Spleen (tissue), 11 donors: ENCODE data around the gene ENGASE. TPM values are rescaled to one million over a fixed set of nuclear protein-coding genes. Genes with fewer than 3 reads are reported as not detected.

ENCODE experiments used
- DNase-seq: peaks from one replicate; pipeline ENCODE4 v3.0.0-alpha.2; 2020
- H3K27ac ChIP-seq, 8 donors: fragments of 200-600 bp; sonication (generic) in 7 of 8; 1 replicate in 4 of 8; 2 replicates in 4 of 8; pipeline versions ENCODE4 v1.5.0 to v1.8.0; 2016 to 2021; ENCODE audit warnings: inconsistent platforms in 4 of 8, mild to moderate bottlenecking in 4 of 8, moderate library complexity in 1 of 8
- H3K27me3 ChIP-seq, 7 donors: fragments of 200-600 bp; sonication (generic) in 6 of 7; replicated peaks in 1 of 7; 1 replicate in 4 of 7; 2 replicates in 3 of 7; pipeline versions ENCODE4 v1.5.0 to v1.8.0; 2016 to 2021; ENCODE audit warnings: inconsistent platforms in 3 of 7, mild to moderate bottlenecking in 1 of 7
- H3K36me3 ChIP-seq, 6 donors: fragments of 200-600 bp; sonication (generic) in 5 of 6; 1 replicate in 4 of 6; 2 replicates in 2 of 6; pipeline versions ENCODE4 v1.5.0 to v1.8.0; 2016 to 2021; ENCODE audit warnings: inconsistent platforms in 2 of 6
- H3K4me1 ChIP-seq, 6 donors: fragments of 200-600 bp; sonication (generic) in 5 of 6; 1 replicate in 3 of 6; 2 replicates in 3 of 6; pipeline versions ENCODE4 v1.5.0 to v1.8.0; 2016 to 2021; ENCODE audit warnings: inconsistent platforms in 3 of 6
- H3K4me3 ChIP-seq, 8 donors: fragments of 200-600 bp; sonication (generic) in 7 of 8; 1 replicate in 4 of 8; 2 replicates in 4 of 8; pipeline versions ENCODE4 v1.5.0 to v1.8.0; 2016 to 2021; ENCODE audit warnings: inconsistent platforms in 4 of 8, mild to moderate bottlenecking in 4 of 8, moderate library complexity in 2 of 8
- H3K9me3 ChIP-seq, 8 donors: fragments of 200-600 bp; sonication (generic) in 7 of 8; 1 replicate in 4 of 8; 2 replicates in 4 of 8; pipeline versions ENCODE4 v1.5.0 to v1.8.0; 2016 to 2021; ENCODE audit warnings: inconsistent platforms in 4 of 8
- POLR2A ChIP-seq, 3 donors: fragments of 450-650 bp; IDR thresholded peaks; one replicate each; pipeline ENCODE4 v1.5.1; 2017; ENCODE audit warnings: antibody characterized with exemption in 3 of 3, mild to moderate bottlenecking in 1 of 3
- POLR2AphosphoS5 ChIP-seq, 3 donors: sonication (generic); formaldehyde crosslinking; IDR thresholded peaks; one replicate each; pipeline ENCODE4 v1.5.1; 2017; ENCODE audit warnings: antibody characterized with exemption in 3 of 3
- WGBS, 5 donors: extraction: QIAGEN DNeasy Blood & Tissue Kit in 3 of 5; methylation state at CpG; one replicate each; pipeline versions ENCODE4 v1.1.5 to v1.1.7; 2013 to 2018; 5-methylcytosine and 5-hydroxymethylcytosine counted together
- intact Hi-C: fragments of 100-400 bp; cut with DNase I; formaldehyde crosslinking; loops from one replicate; pipeline ENCODE4 v1.15.0; 2023; ENCODE audit warnings: low total_unique reads
- polyA plus RNA-seq, 3 donors: library from polyadenylated mRNA; stranded (reverse); fragments of 200-250 nt; gene quantifications; one replicate each; pipeline ENCODE4 v1.2.1, GENCODE V29; 2013
- total RNA-seq, 7 donors: library from RNA; depleted of rRNA in 3 of 7; stranded (reverse); fragments of >200 nt in 3 of 7; fragmentation: NEBNext Ultra II Directional in 4 of 7; extraction: Animal tissue kit (Norgen Biotek cat#: 25700) in 4 of 7; gene quantifications; one replicate each; pipeline versions ENCODE4 v1.1.0 to v1.2.1, GENCODE V29; 2016 to 2021
- TF ChIP-seq, protein P1 (sequence below), 11 experiments: fragments of 200-600 bp in 7 of 11; fragments of 450-650 bp in 4 of 11; sonication (generic) in 4 of 11; IDR thresholded peaks in 8 of 11; conservative IDR thresholded peaks in 3 of 11; 1 replicate in 7 of 11; 2 replicates in 4 of 11; pipeline versions ENCODE4 v1.4.0 to v1.8.0; 2016 to 2021; ENCODE audit warnings: antibody characterized with exemption in 11 of 11, inconsistent platforms in 4 of 11, mild to moderate bottlenecking in 1 of 11
- donor health status: healthy with polysubstance abuse.
- donor health status: DM: no; HTN: no; CAD: no; lungs with moderate emphysema.
- donor health status: DM: no; HTN: no; CAD: no.
- donor health status: Bipolar disorder and iron deficiency.
- donor health status: healthy.
- donor health status: DM: no; HTN: no; CAD: no.
- donor health status: DM: yes; HTN: yes; CAD: no.

The ENGASE gene
- total and polyA plus RNA-seq, 10 donors: 25.0 to 148 (median 93.2) TPM

DNA sequence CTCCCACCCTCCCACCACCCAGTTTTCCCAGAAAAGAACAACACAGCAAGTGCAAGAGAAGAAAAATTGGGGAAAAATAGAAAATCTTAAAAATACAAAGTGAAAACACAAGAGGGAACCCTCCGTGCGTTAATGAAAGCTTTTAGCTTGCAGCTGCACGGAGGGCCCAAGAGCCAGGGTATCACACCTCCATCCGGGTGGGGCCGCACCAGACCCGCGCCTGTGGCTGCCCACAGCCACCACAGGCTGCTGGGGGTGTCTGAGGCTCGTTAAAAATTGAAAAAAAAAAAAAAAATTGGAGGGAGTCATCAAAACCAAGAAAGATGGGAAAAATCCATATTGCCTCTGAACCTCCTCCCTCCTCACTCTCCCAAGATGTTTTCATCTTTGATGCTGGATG lies 18.6 kb downstream of the ENGASE start:
- Histone ChIP-seq H3K36me3 (peaks cover 0 to 10% (median 0%) of the 10 kb centered on the region in 6 donors), H3K27ac (no peak overlapping the region), H3K4me3 (no peak overlapping the region), H3K27me3 (peaks cover 0 to 81% (median 50%) of the 10 kb centered on the region in 7 donors), H3K9me3 (no peaks in the 10 kb centered on the region), H3K4me1 (peaks cover 0 to 37% (median 7%) of the 10 kb centered on the region in 6 donors)
- TF ChIP-seq POLR2A (IDR thresholded peaks at IDR 0.05): no peak
- no peak for TF ChIP-seq POLR2AphosphoS5 (IDR thresholded peaks at IDR 0.05)
- TF ChIP-seq, protein P1, sequence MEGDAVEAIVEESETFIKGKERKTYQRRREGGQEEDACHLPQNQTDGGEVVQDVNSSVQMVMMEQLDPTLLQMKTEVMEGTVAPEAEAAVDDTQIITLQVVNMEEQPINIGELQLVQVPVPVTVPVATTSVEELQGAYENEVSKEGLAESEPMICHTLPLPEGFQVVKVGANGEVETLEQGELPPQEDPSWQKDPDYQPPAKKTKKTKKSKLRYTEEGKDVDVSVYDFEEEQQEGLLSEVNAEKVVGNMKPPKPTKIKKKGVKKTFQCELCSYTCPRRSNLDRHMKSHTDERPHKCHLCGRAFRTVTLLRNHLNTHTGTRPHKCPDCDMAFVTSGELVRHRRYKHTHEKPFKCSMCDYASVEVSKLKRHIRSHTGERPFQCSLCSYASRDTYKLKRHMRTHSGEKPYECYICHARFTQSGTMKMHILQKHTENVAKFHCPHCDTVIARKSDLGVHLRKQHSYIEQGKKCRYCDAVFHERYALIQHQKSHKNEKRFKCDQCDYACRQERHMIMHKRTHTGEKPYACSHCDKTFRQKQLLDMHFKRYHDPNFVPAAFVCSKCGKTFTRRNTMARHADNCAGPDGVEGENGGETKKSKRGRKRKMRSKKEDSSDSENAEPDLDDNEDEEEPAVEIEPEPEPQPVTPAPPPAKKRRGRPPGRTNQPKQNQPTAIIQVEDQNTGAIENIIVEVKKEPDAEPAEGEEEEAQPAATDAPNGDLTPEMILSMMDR (IDR thresholded peaks at IDR 0.05 in 8 of 11, conservative IDR thresholded peaks at IDR 0.05 in 3 of 11): no peak
- 28 to 49% (median 44%) methylated on average over 8 of the region's 8 CpGs for WGBS, 5 donors
- intact Hi-C loops: no loop called here
- DNase-seq: no peak

DNA sequence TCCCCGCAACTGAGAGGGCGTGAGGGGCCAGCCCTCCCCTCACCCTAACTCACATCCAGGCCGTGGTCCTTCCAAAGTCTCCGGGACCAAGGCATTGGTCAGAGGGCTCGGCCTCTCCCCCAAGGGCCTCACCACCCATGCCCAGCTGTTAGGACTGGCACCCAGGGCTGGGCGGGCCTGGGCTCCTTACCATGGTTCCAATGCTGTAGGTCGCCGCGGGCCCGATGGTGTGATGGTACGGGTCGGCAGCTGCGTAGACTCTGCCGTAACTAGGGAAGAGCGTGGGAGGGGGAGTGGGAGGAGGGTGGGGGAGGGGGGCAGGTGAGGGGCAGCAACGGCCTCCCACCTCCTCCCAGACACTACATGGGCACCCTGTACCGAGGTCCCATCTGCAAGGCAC lies 19.6 kb downstream of the ENGASE start:
- Histone ChIP-seq H3K4me3 (no peak overlapping the region), H3K27me3 (peaks cover 0 to 91% (median 59%) of the 10 kb centered on the region in 7 donors), H3K27ac (no peak overlapping the region), H3K4me1 (peaks cover 0 to 37% (median 7%) of the 10 kb centered on the region in 6 donors), H3K36me3 (no peaks in the 10 kb centered on the region), H3K9me3 (no peaks in the 10 kb centered on the region)
- intact Hi-C loops: no loop called here
- WGBS, 5 donors: 81 to 92% (median 85%) methylated on average over 16 to 17 of the region's 17 CpGs
- TF ChIP-seq, protein P1 (IDR thresholded peaks at IDR 0.05 in 8 of 11, conservative IDR thresholded peaks at IDR 0.05 in 3 of 11): no peak
- TF ChIP-seq POLR2AphosphoS5 (IDR thresholded peaks at IDR 0.05) (no peak), POLR2A (IDR thresholded peaks at IDR 0.05) (no peak)
- no peak for DNase-seq

DNA sequence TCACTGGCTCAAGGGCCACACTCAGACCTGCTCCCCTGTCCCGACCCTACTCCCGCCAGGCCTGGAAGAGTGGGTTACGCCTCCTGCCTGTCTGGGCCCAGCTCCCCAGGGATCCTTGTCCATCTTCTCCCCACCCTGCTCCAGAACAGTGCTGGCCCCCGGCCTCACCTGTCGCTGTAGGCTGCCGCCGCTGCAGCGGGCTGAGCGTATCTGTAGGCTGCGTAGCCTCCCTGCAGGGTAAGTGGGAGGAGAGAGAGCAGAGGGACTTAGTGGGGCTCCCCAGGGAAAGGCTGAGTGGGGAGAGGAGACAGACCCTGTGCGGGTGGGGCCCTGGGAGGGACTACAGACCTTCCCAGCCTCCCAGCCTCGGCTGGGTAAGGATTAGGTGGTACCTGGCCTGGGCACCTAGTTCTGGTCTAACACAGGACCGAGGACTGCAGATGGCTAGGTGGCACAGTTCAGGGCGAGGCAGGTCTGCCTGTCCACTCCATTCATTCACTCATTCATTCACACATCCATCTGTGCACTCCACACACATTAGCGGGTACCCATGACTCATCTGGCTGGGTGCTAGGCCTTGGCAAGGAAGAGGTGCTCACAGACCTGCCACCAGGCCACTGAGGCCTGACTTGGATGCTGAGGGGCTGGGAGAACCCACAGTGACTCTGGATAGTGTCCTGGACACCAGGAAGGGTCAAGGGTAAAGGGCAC lies 20.9 kb downstream of the ENGASE start:
- WGBS, 5 donors: 80 to 92% (median 86%) methylated on average over 14 to 15 of the region's 15 CpGs
- H3K9me3 ChIP-seq: no peaks in the 10 kb centered on the region
- no peak overlapping the region for H3K4me3 ChIP-seq
- peaks cover 0 to 24% (median 2%) of the 10 kb centered on the region in 6 donors for H3K4me1 ChIP-seq
- H3K36me3 ChIP-seq: no peaks in the 10 kb centered on the region
- TF ChIP-seq, protein P1 (IDR thresholded peaks at IDR 0.05 in 8 of 11, conservative IDR thresholded peaks at IDR 0.05 in 3 of 11): no peak
- no peak for TF ChIP-seq POLR2A (IDR thresholded peaks at IDR 0.05)
- TF ChIP-seq POLR2AphosphoS5 (IDR thresholded peaks at IDR 0.05): no peak
- intact Hi-C loops: no loop called here
- no peak for DNase-seq
- H3K27me3 ChIP-seq: peaks cover 0 to 100% (median 63%) of the 10 kb centered on the region in 7 donors
- no peak overlapping the region for H3K27ac ChIP-seq

DNA sequence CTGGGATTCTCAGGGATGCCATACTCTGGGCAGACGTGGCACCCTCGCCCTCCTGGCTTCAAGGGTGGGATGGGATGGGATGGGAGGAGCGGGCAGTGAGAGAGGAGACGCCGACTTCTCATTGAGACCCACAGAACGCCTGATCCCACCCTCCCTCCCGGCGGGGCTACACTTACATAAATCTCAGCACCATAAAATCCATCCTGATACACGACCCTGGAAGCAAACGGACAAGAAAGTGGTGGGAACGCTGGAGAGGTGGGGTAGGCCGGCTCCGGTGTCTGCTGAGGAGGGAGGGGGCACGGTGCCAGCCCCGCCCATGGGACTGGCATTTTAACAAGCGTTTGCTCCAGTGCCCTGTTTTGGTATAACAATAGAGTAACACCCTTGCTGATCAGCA lies 21.9 kb downstream of the ENGASE start:
- Histone ChIP-seq H3K36me3 (no peaks in the 10 kb centered on the region), H3K27ac (no peak overlapping the region), H3K27me3 (peaks cover 0 to 100% (median 69%) of the 10 kb centered on the region in 7 donors), H3K9me3 (no peaks in the 10 kb centered on the region), H3K4me1 (peaks cover 0 to 17% (median 0%) of the 10 kb centered on the region in 6 donors), H3K4me3 (no peak overlapping the region)
- no peak for DNase-seq
- intact Hi-C loops: no loop called here
- TF ChIP-seq, protein P1 (IDR thresholded peaks at IDR 0.05 in 8 of 11, conservative IDR thresholded peaks at IDR 0.05 in 3 of 11): no peak
- TF ChIP-seq POLR2A (IDR thresholded peaks at IDR 0.05) (no peak), POLR2AphosphoS5 (IDR thresholded peaks at IDR 0.05) (no peak)
- 55 to 62% (median 59%) methylated on average over 14 to 16 of the region's 16 CpGs for WGBS, 5 donors
